Suppressor macrophage treated with lipopolysaccharide for 4 hours (primary cell): Measurements from ENCODE around the gene LGALS3.
A peak's percentile ranks its signal among the peaks of the same experiment; 100 is the strongest.

Experiments used
- DNase-seq: peaks from one replicate; pipeline ENCODE4 v3.0.0-alpha.2; 2020

LGALS3 gene

DNA sequence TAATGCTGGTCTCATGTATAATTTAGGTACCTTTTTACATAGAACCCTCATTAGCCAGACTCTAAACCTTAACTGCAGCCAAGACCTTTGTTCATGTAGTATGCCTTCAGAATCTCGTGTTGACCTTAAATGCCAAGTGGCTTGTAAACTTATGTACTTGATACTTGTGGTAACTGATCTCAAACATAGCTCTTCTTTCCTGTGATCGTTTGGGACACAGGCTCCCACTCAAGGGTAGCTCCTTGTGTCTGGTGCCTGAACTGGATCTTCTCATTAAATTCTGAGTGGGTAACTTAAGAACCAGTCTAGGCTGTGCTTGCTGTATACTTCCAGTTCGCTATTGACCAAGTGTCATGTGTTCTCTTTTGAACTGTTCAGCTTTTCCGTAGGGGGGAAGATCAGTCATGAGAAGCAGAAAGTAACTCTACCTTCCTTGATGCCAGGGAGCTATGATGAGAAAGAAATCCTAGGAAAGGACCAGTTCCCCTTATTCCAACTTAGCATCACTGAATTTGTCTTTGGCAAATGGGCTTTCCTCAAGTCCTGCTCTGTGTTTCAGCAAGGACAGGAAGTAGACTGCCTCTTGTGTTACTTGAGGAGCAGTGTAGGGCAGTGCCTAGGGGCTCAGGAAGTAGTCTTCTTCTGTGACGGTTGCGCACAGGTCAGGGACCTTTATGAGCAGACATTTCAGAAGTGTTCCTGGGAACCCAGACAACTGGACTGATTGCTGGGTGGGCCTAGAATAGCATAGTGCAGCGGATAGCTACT, 2.5 kb downstream of the LGALS3 start:
- DNase-seq, result peak; percentile 61

DNA sequence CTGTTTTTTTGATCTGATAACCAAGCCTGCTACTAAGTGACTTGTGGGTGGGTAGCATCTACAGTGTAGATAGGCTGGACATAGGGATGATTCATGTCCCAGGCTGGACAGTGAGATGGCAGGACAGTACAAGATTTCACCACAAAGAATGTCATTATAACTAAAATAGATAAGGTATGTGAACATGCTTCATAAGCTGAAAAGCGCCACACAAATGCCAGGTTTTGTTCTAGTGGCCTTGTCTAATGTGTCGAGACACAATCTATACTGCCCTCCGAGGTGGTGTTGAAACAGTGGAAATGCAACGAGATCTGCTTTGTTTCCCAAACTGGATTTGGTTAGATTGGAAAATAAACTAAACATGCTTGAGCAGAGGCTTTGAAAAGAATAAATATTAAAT, 4.4 kb downstream of the LGALS3 start:
- DNase-seq, result peak; percentile 36

DNA sequence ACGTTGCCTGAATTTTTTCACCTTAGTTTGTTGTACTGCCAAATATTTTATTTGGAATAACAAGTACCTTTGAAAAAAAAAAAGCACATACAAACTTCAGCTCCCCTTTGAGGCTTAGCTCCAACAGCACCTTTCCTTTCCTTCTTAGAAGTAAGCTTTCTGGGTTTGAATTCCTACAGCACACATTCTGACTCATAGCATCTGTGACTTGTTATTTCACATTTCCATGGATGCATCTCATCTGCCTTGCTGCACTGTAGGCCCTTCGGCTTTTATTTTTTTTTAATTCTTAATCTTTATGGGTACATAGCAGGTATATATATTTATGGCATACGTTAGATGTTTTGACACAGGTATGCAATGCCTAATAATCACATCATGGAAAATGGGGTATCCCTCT, 7.2 kb downstream of the LGALS3 start:
- DNase-seq, result no peak

DNA sequence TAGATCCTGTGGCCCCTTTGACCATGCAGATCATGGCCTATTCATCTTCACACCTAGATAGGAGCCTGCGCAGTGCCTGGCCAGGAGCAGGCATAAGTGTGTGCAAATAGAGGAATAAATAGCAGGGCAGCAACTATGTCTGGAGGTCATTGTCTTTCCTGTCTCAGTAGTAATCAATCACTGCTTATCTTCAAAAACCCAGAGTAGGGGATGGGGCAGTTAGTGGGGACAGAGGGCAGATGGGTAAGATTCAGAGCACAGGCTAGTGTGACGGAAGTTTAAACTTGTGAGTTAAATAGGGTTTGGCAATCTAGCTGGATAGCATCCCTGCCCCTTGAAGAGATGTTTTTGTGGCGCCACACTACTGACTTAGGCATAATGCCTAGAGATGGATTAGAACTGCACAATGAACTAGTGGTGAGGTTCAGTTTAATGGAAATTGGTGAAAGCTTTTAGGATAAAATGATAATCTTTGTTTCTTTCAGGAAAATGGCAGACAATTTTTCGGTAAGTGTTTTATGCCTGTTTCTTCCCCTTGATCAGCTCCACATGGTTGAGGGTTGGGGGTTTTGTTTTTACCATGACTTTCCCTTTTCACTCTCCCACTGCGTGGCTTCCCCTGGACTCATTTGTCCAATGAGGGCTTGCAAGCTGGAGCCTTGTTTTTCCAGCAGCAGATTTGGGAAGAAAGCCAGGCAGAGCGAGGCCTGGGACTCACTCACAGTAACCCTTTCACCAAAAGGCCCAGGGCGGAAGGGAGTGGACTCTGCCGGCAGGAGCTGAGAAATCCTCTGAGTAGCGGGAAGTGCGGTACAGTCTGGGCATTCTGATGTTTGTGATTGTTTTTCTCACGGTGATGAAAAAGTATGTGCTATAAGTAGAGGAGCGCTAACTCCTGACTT, 8.1 kb downstream of the LGALS3 start:
- DNase-seq, result no peak

DNA sequence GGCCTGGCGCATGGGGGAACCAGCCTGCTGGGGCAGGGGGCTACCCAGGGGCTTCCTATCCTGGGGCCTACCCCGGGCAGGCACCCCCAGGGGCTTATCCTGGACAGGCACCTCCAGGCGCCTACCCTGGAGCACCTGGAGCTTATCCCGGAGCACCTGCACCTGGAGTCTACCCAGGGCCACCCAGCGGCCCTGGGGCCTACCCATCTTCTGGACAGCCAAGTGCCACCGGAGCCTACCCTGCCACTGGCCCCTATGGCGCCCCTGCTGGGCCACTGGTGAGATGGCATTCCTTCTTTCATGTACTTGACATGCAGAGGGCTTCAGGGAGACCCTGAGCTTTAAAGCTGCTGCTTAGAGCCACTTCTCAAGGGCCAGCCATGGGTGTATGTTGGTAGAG, 9.0 kb downstream of the LGALS3 start:
- DNase-seq, result no peak

DNA sequence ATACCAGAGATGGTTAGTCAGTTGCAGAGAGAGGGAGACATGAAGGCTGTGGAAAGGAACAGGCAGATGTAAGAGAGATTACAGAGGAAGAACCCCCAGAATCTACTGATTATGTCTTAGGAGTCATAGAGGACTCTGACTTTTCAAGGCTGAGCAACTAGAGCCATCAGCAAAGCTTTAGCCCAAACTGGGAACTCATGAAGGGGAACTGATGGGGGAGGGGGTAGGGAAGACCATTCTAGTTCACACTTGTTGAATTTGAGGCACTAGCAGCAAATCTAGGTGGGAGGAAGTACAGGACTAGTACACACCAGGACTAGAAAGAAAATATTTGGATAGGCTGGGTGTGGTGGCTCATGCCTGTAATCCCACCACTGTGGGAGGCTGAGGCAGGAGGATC, 10.1 kb downstream of the LGALS3 start:
- DNase-seq, result peak; percentile 18

DNA sequence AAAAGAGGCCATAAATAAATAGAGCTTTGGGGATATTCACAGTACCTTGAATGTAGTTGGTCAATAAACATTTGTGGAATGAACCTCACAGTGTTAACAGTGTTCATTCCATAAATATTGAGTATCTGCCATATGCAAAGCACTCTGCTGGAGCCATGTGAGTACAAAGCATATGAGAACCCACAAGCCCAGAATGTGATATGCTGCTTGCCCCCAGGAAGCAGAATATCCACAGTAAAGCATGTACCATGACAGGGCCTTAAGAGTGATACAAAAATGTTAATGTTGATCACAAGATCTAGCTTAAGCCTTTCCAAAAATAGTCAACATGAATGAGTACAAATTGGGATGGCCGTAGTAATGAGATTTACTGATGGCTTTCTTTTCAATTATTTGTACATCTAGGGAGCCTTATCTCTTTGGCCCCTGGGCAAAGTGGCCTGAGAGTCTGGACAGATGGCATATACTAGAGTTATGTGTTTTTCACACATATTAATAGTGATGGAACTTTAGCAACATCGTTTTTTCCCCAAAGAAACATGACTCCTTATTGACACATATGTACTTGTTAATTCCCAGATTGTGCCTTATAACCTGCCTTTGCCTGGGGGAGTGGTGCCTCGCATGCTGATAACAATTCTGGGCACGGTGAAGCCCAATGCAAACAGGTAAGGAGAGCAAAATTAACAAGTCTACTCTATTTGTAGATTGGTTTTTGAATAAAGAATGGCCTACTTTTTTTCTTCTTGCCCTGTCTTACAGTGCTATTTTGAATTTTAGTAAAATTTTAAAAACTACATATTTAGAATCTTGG, 10.9 kb downstream of the LGALS3 start:
- DNase-seq, result no peak

DNA sequence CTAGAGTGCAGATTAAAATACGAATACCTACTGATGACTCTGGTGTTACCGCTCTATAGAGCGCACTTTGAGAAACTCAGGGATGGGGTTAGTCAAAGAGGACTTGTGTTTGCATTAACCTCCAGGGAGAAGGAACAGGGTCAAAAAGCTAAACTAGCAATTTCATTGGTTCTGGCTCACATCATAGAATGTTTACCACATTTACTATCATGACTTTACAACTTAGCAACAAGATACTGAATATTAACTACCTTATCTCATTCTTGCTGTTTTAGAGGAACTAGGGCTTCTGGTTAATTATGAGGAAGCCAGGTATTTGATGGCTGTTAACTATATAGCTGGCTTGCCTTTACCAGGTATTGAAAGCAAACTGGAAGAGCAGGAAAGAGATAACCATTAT, 12.8 kb downstream of the LGALS3 start:
- no peak for DNase-seq

DNA sequence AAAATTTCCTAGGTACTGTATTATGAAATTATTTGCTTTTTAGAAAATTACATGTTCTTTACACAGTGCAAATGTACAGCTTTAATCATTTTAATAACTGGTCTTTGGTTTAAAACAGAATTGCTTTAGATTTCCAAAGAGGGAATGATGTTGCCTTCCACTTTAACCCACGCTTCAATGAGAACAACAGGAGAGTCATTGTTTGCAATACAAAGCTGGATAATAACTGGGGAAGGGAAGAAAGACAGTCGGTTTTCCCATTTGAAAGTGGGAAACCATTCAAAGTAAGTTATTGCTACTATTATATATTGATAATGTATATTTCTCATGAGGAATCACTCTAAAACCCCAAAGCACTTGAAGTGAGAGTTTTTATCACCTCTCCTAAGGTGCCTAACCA, 13.4 kb downstream of the LGALS3 start:
- no peak for DNase-seq

DNA sequence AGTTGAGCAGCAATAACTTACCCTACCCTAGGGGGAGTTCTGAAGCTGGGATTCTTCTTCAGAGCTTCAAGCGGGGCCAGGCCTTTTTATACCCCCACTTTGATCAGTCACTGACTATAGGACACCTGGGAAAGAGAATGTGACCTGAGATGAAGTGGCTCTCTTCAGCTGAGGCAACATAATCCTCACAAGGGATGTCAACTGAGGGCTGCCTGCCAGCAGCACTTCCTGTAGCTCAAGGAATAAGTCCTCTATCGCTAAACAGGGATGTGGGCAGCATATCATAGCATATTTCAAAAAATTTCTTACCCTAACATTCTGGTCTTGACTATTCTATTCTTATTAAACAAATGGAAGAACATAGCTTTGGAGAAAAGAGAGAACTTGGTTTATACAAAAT, 17.4 kb downstream of the LGALS3 start:
- no peak for DNase-seq

DNA sequence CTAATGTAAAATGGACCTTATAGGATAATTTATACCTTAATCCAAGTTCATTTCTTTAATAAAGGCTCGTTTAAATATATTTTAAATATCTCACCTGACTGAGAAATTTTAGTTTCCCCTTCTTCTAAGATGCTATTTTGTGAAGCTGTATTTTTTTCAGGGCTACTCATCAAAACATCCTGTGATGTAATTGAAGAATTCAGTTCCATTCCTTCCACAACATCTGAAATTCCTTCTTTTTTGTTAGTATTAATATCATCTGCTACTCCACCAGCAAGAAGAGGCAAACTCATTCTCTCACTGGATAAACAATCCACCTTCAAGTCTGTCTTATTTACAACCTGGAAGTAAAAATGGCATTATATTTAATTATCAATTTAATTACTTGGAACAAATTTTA, 22.5 kb downstream of the LGALS3 start:
- no peak for DNase-seq

DNA sequence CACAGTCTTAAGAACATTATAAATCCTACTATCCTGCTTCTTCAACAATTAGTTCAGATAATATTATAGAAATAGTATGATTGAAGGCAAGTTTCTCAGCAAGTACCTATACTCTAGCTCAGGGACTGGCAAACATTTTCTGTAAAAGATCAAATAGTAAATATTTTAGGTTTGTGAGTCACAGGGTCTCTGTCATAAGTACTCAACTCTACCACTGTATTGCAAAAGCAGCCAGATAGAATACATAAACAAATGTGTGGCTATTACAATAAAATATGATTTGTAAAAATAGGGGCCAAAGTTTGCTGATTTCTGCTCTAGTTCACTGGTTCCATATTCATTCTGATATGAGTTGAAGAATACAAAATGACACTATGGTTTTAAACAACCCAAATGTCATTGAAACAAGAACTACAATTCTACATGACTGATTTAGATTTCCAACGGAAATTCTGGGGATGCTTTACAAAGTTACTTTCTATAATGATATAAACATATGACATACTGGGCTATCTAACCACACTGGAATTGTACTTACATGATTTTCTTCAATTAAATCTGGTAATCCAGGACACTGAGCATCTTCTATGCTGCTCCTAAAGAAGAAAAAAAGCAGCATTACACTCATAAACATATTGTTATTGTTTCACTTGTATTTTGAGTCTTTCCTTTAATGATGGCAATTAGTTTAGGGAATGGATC, 23.2 kb downstream of the LGALS3 start:
- no peak for DNase-seq

DNA sequence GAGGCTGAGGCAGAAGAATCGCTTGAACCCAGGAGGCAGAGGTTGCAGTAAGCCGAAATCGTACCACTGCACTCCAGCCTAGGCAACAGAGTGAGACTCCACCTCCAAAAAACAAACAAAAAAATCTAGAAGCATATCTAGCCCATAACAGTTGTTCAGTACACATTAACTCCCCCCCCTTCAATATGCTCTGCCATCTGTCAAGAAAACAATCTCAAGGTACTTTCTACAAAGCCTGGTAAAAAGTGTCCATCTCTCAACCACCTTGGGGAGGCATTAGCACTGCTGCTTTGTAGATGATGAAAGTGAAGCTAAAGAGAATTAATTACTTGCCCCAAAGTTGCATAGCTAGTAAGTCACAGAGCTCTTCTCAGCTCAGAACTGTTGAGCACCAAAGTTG, 24.9 kb downstream of the LGALS3 start:
- DNase-seq, result no peak

DNA sequence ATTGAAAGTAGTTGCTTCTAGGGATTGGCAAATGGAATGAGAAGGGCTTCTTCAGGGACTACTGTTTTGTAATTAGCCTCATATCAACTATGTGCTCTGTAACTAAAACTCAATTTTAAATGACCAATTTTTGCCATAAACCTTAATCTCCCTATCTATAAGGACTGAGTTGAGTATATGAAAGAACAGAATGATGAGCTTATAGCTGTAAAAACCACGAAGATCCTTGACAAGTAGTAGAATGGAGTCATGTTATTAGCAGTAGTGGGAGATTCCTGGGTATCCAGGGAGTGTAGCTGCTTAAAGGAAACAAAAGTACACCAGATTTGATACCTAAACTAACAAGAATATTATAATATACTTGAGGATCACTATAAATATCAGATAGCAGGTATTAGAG, 28.0 kb downstream of the LGALS3 start:
- no peak for DNase-seq

DNA sequence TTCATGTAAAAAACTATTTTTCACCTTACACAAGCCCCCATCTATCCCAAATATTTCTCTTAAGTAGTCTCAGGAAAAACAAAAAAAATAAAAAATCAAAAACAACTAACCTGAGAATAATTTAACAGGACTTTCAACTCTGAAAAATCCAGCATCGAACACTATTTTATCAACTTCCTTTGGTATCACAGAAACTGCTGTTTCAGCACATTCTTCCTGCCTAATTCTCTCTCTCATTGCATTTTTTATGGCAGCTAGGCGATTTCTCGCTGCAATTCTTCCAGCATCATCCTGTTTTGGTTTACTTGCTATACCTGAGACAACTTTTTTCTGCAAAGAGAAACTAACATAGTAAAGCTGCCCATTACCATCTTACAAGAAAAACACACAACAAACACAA, 29.4 kb downstream of the LGALS3 start:
- no peak for DNase-seq

DNA sequence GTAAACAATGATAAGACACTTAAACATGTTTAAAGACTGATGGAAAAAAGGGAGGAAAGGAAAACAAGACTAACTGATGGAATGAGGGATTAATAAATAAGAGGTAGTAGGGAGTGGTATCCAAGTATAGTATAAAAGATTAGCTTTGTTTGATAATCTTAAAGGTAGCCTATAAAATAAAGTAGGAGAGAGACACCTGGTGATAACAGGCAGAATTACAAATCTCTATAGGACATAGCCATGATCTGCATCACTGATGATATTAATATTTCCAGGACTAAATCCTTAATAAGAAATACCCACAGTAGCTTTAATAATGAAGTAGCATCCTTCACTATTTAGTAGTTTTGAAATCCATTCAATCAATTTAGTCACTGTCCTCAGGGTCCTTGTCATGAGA, 31.9 kb downstream of the LGALS3 start:
- DNase-seq, result peak; percentile 57

DNA sequence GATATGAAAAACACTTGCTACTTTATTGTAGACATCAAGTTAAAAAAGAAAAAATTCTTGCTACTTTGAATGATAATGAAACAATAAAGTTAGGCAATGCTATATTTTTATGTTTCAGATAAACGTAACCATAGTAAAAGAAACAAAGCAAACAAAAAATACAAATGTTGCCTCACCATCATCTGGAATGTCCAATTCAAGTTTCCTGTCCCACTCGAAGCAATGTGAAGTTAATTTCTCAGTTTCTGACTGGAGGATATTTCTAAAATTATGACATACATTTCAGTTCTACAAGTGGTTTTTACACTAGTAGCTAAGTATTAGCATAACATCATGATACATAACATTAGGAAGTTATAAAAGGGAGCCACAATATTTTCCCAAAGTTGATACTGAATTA, 41.5 kb downstream of the LGALS3 start:
- DNase-seq, result no peak

DNA sequence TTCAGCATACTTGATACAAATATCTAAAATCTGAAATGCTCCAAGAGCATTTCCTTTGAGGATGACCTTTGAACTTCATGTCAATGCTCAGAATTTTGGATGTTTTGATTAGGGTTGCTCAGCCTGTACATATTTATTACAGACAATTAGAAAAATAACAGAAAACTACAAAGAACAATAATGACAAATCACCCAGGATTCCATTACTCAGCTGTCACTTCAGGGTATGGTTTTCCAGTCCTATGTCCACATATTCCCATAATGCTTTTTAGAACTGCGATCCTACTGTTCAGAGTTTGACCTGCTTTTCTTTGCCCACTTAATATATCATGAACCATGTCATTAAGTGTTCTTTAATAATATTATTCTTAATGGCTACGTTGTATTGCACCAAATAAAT, 51.0 kb downstream of the LGALS3 start:
- DNase-seq, result no peak

DNA sequence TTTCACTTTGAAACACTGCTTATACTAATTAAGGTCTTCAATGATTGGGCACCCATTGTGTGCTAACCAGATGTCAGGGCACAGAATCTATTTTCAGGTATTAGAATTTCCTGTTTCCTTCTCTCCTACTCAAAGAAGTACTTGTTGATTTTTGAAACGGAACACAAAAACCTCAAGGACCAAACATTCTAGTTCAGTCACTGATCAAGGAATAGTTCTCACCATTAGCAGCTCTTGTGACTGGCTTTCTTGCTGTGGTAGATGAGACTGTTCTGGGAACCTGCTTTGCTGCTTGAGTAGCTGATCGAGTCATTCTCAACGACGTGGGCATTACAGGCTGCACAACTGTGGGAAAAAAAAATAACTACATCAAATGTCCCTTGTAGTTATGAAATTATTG, 51.4 kb downstream of the LGALS3 start:
- DNase-seq, result no peak

DNA sequence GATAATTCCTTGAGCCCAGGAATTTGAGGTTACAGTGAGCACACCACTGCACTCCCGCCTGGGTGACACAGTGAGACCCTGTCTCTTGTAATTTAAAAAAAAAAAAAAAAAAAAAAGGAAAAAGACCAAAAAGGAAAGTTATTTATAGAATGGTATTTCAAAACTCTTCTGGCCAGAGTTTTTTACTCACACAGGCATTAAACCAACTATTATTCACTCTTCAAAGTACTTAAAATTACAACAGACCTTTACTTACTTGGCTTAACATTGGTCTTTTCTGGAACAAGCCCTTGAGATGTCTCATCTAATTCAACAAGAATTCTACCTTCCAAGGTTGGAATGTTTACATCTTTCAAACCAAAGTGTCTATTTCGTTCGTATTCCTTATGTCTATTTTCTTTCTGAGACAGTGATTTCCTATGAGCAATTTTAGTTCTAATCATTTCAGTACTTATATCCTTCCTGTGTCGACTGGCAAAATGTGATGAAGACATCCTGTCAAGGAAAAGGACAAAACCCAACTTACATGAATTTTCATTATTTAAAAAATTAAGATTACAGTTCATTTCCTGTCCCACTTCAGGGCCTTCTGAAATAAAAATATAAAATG, 59.7 kb downstream of the LGALS3 start:
- DNase-seq, result no peak

DNA sequence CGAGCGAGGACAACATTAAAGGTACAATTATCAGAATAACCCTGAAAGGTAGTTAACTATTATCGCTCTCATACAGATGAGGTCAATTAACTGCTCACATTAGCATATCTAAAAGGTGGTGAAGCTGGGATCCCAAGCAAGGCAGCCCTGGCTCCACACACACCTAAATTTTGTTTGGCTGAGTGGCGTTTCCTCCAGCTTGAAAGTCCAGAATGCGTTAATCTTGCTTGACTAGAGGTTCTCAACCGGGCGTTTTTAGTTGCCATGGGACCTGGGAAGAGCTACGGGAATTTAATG, 61.8 kb downstream of the LGALS3 start:
- DNase-seq, result no peak

DNA sequence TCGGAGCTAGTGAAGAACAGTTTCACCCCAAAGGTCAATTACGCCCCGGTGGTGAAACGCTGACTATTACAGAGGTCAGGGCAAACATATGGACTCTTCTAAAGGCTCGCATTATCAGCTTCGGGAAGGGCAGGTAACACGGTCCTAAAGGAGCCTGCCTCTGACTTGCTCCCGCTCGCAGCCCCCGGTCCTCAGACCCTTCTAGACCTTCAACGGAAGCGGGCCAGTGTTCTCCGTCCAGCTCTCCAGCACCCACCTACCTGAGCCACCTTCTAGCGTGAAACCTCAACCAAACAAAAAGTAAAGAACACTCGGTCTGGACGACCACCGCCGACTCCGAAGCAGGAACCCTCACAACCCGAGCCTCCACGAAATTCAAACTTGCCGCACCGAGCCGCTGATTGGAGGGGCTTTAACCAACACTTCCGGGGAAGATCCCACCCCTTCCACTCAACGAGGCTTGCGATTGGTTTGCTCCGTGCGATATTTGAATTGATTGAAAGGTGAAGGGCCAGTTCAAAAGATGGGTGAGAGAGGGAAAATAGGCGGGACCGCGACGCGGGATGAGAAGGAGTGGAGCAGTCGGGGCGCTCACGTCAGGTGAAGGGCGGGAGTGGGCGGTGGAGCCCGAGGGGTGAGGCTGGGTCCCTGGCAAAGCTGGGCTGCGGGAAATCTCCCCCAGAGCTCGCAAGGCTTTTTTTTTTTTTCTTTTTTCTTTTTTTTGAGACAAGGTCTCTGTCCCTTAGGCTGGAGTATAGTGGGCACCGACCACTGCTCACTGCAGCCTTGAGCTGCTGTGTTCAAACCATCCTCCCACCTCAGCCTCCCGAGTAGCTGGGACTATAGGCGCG, 62.4 kb downstream of the LGALS3 start, which contains the start of gene DLGAP5:
Gene DLGAP5 (minus strand): TSS at position 383 of the 851 bp plus-strand sequence. CDS start 2,406 bp downstream, outside the sequence.
- peak; percentile 94 for DNase-seq
